ENCODE data around the gene GEMIN2. TPM values are rescaled to one million over a fixed set of nuclear protein-coding genes. Genes with fewer than 3 reads are reported as not detected.
A peak's percentile ranks its signal among the peaks of the same experiment; 100 is the strongest.
"Not testable (repeated sequence)": the region's sequence is repeated elsewhere in the genome, so short reads cannot be mapped to it uniquely, and the experiment has no call there.

The GEMIN2 gene
- total and polyA plus RNA-seq, 11 donors: 3.8 to 18.2 (median 7.4) TPM

DNA sequence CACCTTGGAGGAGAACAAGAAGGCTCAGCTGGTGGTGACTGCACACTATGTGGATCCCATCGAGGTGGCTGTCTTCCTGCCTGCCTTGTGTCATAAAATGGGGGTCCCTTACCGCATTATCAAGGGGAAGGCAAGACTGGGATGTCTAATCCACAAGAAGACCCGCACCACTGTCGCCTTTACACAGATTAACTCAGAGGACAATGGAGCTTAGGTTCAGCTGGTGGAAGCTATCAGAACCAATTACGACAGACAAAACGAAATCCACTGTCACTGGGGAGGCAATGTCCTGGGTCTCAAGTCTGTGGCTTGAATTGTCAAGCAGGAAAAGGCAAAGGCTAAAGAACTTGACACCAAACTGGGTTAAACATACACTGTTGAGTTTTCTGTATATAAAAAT is 43.4 kb downstream of the GEMIN2 start:
- H3K36me3 ChIP-seq: peaks cover 0 to 96% (median 73%) of the 10 kb centered on the region in 9 donors
- WGBS, 4 donors: 85 to 95% (median 91%) methylated on average over 6 of the region's 6 CpGs
- no peaks in the 10 kb centered on the region for H3K27me3 ChIP-seq
- ATAC-seq: no peak
- no peak for TF ChIP-seq POLR2A (IDR thresholded peaks at IDR 0.05)
- TF ChIP-seq, protein P1, sequence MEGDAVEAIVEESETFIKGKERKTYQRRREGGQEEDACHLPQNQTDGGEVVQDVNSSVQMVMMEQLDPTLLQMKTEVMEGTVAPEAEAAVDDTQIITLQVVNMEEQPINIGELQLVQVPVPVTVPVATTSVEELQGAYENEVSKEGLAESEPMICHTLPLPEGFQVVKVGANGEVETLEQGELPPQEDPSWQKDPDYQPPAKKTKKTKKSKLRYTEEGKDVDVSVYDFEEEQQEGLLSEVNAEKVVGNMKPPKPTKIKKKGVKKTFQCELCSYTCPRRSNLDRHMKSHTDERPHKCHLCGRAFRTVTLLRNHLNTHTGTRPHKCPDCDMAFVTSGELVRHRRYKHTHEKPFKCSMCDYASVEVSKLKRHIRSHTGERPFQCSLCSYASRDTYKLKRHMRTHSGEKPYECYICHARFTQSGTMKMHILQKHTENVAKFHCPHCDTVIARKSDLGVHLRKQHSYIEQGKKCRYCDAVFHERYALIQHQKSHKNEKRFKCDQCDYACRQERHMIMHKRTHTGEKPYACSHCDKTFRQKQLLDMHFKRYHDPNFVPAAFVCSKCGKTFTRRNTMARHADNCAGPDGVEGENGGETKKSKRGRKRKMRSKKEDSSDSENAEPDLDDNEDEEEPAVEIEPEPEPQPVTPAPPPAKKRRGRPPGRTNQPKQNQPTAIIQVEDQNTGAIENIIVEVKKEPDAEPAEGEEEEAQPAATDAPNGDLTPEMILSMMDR (IDR thresholded peaks at IDR 0.05): no peak
- intact Hi-C loops (cut with DNase I): no loop called here
- no peak overlapping the region for H3K4me3 ChIP-seq
- H3K9me3 ChIP-seq: no peaks in the 10 kb centered on the region
- H3K27ac ChIP-seq: no peak overlapping the region
- H3K4me1 ChIP-seq: peaks cover 0 to 11% (median 0%) of the 10 kb centered on the region in 12 donors
- DNase-seq: no peak

DNA sequence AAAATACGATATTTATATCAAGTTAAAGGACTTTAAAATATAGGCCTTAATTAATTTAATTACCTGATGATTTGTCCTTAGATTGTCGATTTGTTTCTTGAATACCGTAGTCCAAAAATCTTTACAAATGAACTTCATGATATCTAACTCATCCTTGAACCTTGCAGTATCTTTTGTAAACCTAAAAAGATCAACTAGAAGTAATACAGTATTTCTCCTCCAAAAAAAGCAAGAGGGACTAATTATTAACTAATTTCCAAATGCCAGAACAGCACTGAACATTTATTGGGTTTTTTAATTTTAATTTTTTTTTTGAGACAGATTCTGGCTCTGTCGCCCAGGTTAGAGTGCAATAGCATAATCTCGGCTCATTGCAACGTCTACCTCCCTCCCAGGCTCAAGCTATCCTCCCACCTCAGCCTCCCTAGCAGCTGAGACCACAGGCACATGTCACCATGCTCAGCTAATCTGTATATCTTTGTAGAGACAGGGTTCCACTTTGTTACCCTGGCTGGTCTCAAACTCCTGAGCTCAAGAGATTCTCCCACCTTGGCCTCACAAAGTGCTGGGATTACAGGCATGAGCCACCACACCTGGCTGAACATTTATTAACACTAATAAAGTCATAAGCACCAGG is 44.2 kb downstream of the GEMIN2 start:
- Histone ChIP-seq H3K4me1 (peaks cover 0 to 11% (median 0%) of the 10 kb centered on the region in 12 donors), H3K27me3 (no peaks in the 10 kb centered on the region), H3K27ac (no peak overlapping the region), H3K36me3 (peaks cover 0 to 95% (median 73%) of the 10 kb centered on the region in 9 donors), H3K9me3 (no peaks in the 10 kb centered on the region), H3K4me3 (no peak overlapping the region)
- TF ChIP-seq, protein P1 (IDR thresholded peaks at IDR 0.05): no peak
- no peak for TF ChIP-seq POLR2A (IDR thresholded peaks at IDR 0.05)
- intact Hi-C loops (cut with DNase I): no loop called here
- 80 to 97% (median 87%) methylated on average over 6 of the region's 6 CpGs for WGBS, 4 donors
- no peak for ATAC-seq
- DNase-seq: no peak

DNA sequence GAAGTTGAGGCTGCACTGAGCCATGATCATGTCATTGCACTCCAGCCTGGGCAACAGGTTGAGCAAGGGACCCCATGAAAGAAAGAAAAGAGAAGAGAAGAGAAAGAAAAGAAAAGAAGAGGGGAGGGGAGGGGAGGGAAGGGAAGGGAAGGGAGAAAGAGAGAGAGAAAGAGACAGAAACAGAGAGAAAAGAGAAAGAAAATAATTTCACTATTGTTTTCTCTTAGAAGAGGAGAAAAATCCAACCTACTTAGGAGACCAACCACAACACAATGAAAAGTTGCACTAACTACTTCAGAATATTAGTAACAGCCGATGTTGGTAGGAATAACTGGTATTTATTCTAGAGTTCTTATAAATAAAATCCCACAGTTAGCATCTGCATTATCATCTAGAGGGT is 46.4 kb downstream of the GEMIN2 start:
- no peaks in the 10 kb centered on the region for H3K9me3 ChIP-seq
- no peak overlapping the region for H3K27ac ChIP-seq
- intact Hi-C loops (cut with DNase I): loop anchor here in 2 of 10 donors (10.0 kb wide), 2 partner anchors 46 to 264 kb away; partner anchors contain the start of gene GEMIN2 (in 1 of the 2)
- no peak overlapping the region for H3K4me3 ChIP-seq
- DNase-seq (no peak), ATAC-seq (no peak)
- peaks cover 0 to 11% (median 0%) of the 10 kb centered on the region in 12 donors for H3K4me1 ChIP-seq
- peaks cover 0 to 90% (median 62%) of the 10 kb centered on the region in 9 donors for H3K36me3 ChIP-seq
- 92 to 98% (median 96%) methylated on average over 1 of the region's 1 CpG for WGBS, 4 donors
- TF ChIP-seq POLR2A (IDR thresholded peaks at IDR 0.05): no peak
- TF ChIP-seq, protein P1 (IDR thresholded peaks at IDR 0.05): no peak
- H3K27me3 ChIP-seq: no peaks in the 10 kb centered on the region

DNA sequence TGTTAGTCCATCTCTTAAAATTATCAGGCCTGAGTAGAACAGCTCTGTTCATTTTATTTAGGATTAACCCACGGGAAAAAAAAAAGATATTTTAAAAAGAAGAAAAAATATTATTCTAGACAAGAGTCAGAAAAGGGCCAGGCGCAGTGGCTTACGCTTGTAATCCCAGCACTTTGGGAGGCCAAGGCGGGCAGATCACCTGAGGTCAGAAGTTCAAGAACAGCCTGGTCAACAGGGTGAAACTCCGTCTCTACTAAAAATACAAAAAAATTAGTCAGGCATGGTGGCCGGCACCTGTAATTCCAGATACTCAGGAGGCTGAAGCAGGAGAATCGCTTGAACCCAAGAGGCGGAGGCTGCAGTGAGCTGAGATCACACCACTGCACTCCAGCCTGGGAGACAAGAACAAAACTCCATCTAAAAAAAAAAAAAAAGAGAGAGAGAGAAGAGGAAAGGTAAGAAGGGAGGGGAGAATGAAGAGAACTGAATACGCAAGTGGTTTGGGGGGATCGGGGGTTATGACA is 53.7 kb downstream of the GEMIN2 start:
- H3K4me3 ChIP-seq: peak overlapping the region in 4 of 12 donors; percentile 77 to 88 (median 86)
- not testable (repeated sequence) for DNase-seq, H3K27me3 ChIP-seq, ATAC-seq, H3K27ac ChIP-seq, H3K9me3 ChIP-seq
- H3K4me1 ChIP-seq: peaks cover 0 to 40% (median 26%) of the 10 kb centered on the region in 12 donors
- 90 to 91% (median 90%) methylated on average over 10 of the region's 10 CpGs for WGBS, 4 donors
- peaks cover 0 to 39% (median 17%) of the 10 kb centered on the region in 9 donors for H3K36me3 ChIP-seq
- intact Hi-C loops (cut with DNase I): loop anchor here in 3 of 10 donors (5.0 to 10.0 kb wide), 3 partner anchors 53 to 257 kb away; partner anchors contain the start of gene GEMIN2 (in 1 of the 3)

All from heart left ventricle (tissue), 16 donors.